GM12878 (cell line): ENCODE data around the gene TMEM175. TPM values are rescaled to one million over a fixed set of nuclear protein-coding genes. Genes with fewer than 3 reads are reported as not detected.
"Not testable (repeated sequence)": the region's sequence is repeated elsewhere in the genome, so short reads cannot be mapped to it uniquely, and the experiment has no call there.

Experiments used
- ATAC-seq: fragments of 200-7000 bp; cut with Tn5 transposase; 3 replicates; pipeline ENCODE4 v1.9.1; 2020; ENCODE audit warnings: mild to moderate bottlenecking, moderate library complexity
- BruUV-seq: library from RNA; stranded (reverse); fragments of 400-500 nt; replicated peaks from 2 replicates; lab custom pipeline; 2021; lab: Mats Ljungman, UMichigan
- CTCF ChIA-PET: fragments of 300-600 bp; sonication (Branson Sonifier 250); formaldehyde crosslinking; extraction: SDS; loops from one replicate; lab custom pipeline; 2021; ENCODE audit warnings: inconsistent platforms; lab: Yijun Ruan, JAX
- POLR2A ChIA-PET: fragments of 350-600 bp; formaldehyde crosslinking; extraction: SDS; loops from one replicate; lab custom pipeline; 2021; ENCODE audit warnings: inconsistent platforms; lab: Charles Lee
- RAD21 ChIA-PET: fragments of 300-600 bp; sonication (Branson Sonifier 250); formaldehyde crosslinking; loops from one replicate; lab custom pipeline; 2023; ENCODE audit warnings: antibody characterized with exemption; ENCODE audit not compliant: unreplicated experiment; lab: Charles Lee
- SMC1A ChIA-PET: fragments of 300-600 bp; sonication (Branson Sonifier 250); formaldehyde crosslinking; loops from one replicate; lab custom pipeline; 2023; ENCODE audit not compliant: unreplicated experiment, uncharacterized antibody; lab: Charles Lee
- DNase-seq: peaks from one replicate; pipeline ENCODE4 v3.0.0-alpha.2; 2011; ENCODE audit warnings: low read depth, low spot score
- FAIRE-seq: peaks from 3 replicates; lab custom pipeline; 2011; peaks lifted over from hg19 to GRCh38; lab: Jason Lieb, UNC
- H2AFZ ChIP-seq: 2 replicates; pipeline ENCODE4 v1.6.0; 2011; ENCODE audit warnings: low read depth, low read length, control low read depth; ENCODE audit not compliant: control insufficient read depth
- H3K27ac ChIP-seq: 2 replicates; pipeline ENCODE4 v1.5.1; 2011; ENCODE audit warnings: control low read depth; ENCODE audit not compliant: control insufficient read depth, insufficient read depth
- H3K27me3 ChIP-seq, 2 experiments: replicated peaks in 1 of 2; 2 replicates each; pipeline versions ENCODE4 v1.6.0 to v1.6.1; 2011; ENCODE audit warnings: low read length in 1 of 2; ENCODE audit not compliant: control insufficient read depth in 2 of 2, insufficient read depth in 2 of 2
- H3K36me3 ChIP-seq, 2 experiments: 2 replicates each; pipeline ENCODE4 v1.5.1; 2011; ENCODE audit warnings: low read length in 1 of 2; ENCODE audit not compliant: control insufficient read depth in 2 of 2, insufficient read depth in 2 of 2
- H3K4me1 ChIP-seq: 2 replicates; pipeline ENCODE4 v1.6.1; 2011; ENCODE audit warnings: mild to moderate bottlenecking, low read length, moderate library complexity, mixed read lengths; ENCODE audit not compliant: control insufficient read depth, insufficient read depth
- H3K4me2 ChIP-seq: 2 replicates; pipeline ENCODE4 v1.6.0; 2011; ENCODE audit warnings: control low read depth; ENCODE audit not compliant: control insufficient read depth, insufficient read depth
- H3K4me3 ChIP-seq: fragments of 200-600 bp; sonication (generic); 2 replicates; pipeline ENCODE4 v1.5.1; 2016
- H3K79me2 ChIP-seq: 2 replicates; pipeline ENCODE4 v1.6.0; 2011; ENCODE audit warnings: low read length; ENCODE audit not compliant: control insufficient read depth, insufficient read depth
- H3K9ac ChIP-seq: 2 replicates; pipeline ENCODE4 v1.8.0; 2011; ENCODE audit warnings: low read length, control low read depth, mixed read lengths; ENCODE audit not compliant: control insufficient read depth, insufficient read depth
- H3K9me3 ChIP-seq: replicated peaks from 3 replicates; pipeline ENCODE4 v1.5.1; 2011; ENCODE audit warnings: mild to moderate bottlenecking, low read length; ENCODE audit not compliant: control insufficient read depth, insufficient read depth
- H4K20me1 ChIP-seq: 2 replicates; pipeline ENCODE4 v1.6.0; 2011; ENCODE audit not compliant: control insufficient read depth, insufficient read depth
- ATF3 ChIP-seq: IDR thresholded peaks from 2 replicates; pipeline ENCODE4 v1.6.1; 2011; ENCODE audit warnings: low read depth, mild to moderate bottlenecking, low read length, moderate library complexity, borderline replicate concordance; ENCODE audit errors: extremely low read depth
- ELK1 ChIP-seq: IDR thresholded peaks from 2 replicates; pipeline ENCODE4 v1.6.1; 2012; ENCODE audit warnings: low read depth, low read length, improper control_type of control experiment
- ESRRA ChIP-seq: IDR thresholded peaks from 2 replicates; pipeline ENCODE4 v1.6.1; 2012; ENCODE audit warnings: mild to moderate bottlenecking, low read length, improper control_type of control experiment
- HDAC2 ChIP-seq: fragments of 200-600 bp; sonication (generic); IDR thresholded peaks from 2 replicates; pipeline ENCODE4 v1.6.1; 2017
- SMARCA5 ChIP-seq: fragments of 450-650 bp; IDR thresholded peaks from 2 replicates; pipeline ENCODE4 v1.6.1; 2017; ENCODE audit warnings: mild to moderate bottlenecking
- SREBF2 ChIP-seq: IDR thresholded peaks from 2 replicates; pipeline ENCODE4 v1.6.1; 2012; ENCODE audit warnings: mild to moderate bottlenecking, low read length
- YY1 ChIP-seq: IDR thresholded peaks from 2 replicates; pipeline ENCODE4 v1.6.1; 2011; ENCODE audit warnings: low read depth, mild to moderate bottlenecking, low read length
- ZNF217 ChIP-seq: fragments of 450-650 bp; IDR thresholded peaks from 2 replicates; pipeline ENCODE4 v1.6.1; 2017; ENCODE audit warnings: antibody characterized with exemption, mild to moderate bottlenecking
- ZNF274 ChIP-seq: IDR thresholded peaks from one replicate; pipeline ENCODE4 v1.8.0; 2011; ENCODE audit not compliant: insufficient read length, insufficient read depth
- WGBS: methylation state at CpG from one replicate; pipeline ENCODE4 v1.1.6; 2016; ENCODE audit warnings: low lambda C conversion rate; ENCODE audit not compliant: insufficient replicate concordance, insufficient coverage; ENCODE audit errors: missing lambda C conversion rate; 5-methylcytosine and 5-hydroxymethylcytosine counted together
- in situ Hi-C: fragments of 300-500 bp; cut with MboI; formaldehyde crosslinking; loops from 9 replicates; pipeline ENCODE4 v1.14.3; 2018; ENCODE audit warnings: mixed read lengths
- intact Hi-C: fragments of 100-400 bp; cut with micrococcal nuclease; formaldehyde crosslinking; loops from one replicate; pipeline ENCODE4 v1.14.2; 2022; ENCODE audit not compliant: unreplicated experiment
- polyA plus RNA-seq, 11 experiments: library from polyadenylated mRNA; depleted of rRNA in 4 of 11; unstranded in 6 of 11; stranded (reverse) in 5 of 11; fragments of >200 nt; fragmentation: Nextera tagmentation in 4 of 11; fragmentation: Illumina TruSeq in 1 of 11; extraction: Ambion mirVana in 4 of 11; extraction: Trizol in 1 of 11; gene quantifications; 1 replicate in 1 of 11; 2 replicates in 10 of 11; pipeline versions ENCODE4 v1.2.1 to v1.2.3, GENCODE V29; 2011 to 2016; ENCODE audit warnings: inconsistent platforms in 2 of 11, missing spikeins in 2 of 11, low read depth in 1 of 11
- total RNA-seq, 4 experiments: library from RNA; depleted of rRNA in 3 of 4; stranded (reverse); fragments of >200 nt in 3 of 4; fragmentation: Illumina TruSeq in 1 of 4; extraction: Trizol in 1 of 4; gene quantifications; 2 replicates each; pipeline versions ENCODE4 v1.2.1 to v1.2.3, GENCODE V29; 2013 to 2021
- TF ChIP-seq, protein P1 (sequence below): fragments of 450-650 bp; conservative IDR thresholded peaks from 2 replicates; pipeline ENCODE4 v1.6.1; 2017; ENCODE audit warnings: mild to moderate bottlenecking, moderate library complexity
- TF ChIP-seq, protein P2 (sequence below): fragments of 450-650 bp; IDR thresholded peaks from 2 replicates; pipeline ENCODE4 v1.6.1; 2016; ENCODE audit warnings: mild to moderate bottlenecking

Gene TMEM175
- total and polyA plus RNA-seq, 10 of the 15 experiments (the other 5 are each of a cell fraction or from before 2014, with no cell fraction given) = 0.11 to 39.5 (median 22.3) TPM

DNA sequence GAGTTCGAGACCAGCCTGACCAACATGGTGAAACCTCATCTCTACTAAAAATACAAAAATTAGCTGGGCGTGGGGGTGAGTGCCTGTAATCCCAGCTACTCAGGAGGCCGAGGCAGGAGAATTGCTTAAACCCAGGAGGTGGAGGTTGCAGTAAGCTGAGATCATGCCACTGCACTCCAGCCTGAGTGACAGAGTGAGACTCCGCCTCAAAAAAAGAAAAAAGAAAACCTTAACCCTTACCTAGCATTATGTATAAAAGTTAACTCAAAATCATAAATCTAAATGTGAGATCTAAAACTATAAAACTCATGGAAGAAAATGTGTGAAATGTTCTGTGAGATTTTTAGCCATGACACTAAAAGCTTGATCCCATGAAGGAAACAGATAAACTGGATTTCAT, 7.2 kb downstream of the TMEM175 start:
- WGBS = 69% methylated on average over 4 of the region's 4 CpGs
- ChIA-PET POLR2A (interaction anchor here (0.5 to 1.4 kb wide), 2 partner anchors 9 to 323 kb away, joined by 4 read pairs; no protein-coding TSS in a partner anchor), CTCF (interaction anchor here (1.4 kb wide), 1 partner anchor 48 kb away, joined by 4 read pairs; no protein-coding TSS in a partner anchor)

DNA sequence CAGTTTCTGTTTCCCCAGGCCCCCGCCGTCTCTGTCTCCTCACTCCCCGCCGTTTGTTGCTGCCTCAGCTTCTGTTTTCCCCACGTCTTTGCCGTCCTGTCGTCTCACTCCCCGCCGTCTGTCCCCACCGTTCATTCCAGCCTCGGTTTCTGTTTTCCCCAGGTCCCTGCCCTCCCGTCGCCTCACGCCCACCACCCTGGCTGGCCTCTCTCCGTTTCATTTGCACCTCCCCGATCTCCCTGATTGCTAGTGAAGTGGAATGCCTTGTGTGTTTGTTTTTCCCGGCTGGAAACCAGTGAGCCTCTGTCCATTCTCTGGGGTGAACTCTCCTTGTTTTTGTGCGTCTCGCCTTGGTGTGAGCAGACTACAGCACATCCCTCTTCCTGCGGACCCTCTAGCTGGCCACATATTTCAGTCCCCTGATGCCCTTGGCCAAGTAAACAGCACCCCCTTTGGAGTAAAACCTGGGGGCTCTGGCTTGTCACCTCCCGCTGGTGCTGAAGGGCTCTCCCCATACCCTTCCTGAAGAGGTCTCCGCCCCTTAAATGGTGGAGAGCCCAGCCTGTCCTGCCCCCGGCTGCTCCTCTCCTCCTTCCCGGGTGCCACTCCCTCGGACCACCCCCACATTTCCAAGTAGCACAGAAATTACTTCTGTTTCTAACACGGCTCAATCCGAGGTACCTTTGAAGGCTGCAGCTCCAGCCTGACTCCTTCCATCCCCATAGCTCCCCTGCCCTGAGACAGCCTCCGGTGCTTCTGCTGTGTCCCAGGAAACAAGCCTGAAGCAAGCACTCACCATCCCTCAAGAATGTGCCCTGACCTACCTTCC, 13.2 kb downstream of the TMEM175 start:
- ChIA-PET RAD21 (no interaction called here), SMC1A (no interaction called here), CTCF (no interaction called here), POLR2A (no interaction called here)
- in situ Hi-C loops (no loop called here), intact Hi-C loops (no loop called here)
- DNase-seq (no peak), FAIRE-seq (no peak), ATAC-seq (no peak)
- Histone ChIP-seq H3K36me3 (no peaks in the 10 kb centered on the region), H3K79me2 (no peaks in the 10 kb centered on the region), H3K27me3 (no peaks in the 10 kb centered on the region), H3K9ac (no peak overlapping the region), H3K4me2 (no peak overlapping the region), H4K20me1 (no peaks in the 10 kb centered on the region), H2AFZ (no peak overlapping the region), H3K9me3 (no peaks in the 10 kb centered on the region), H3K4me3 (no peak overlapping the region), H3K27ac (no peak overlapping the region), H3K4me1 (no peaks in the 10 kb centered on the region)
- 67% methylated on average over 28 of the region's 28 CpGs for WGBS
- BruUV-seq = no TSS peak
- TF ChIP-seq ELK1 (no peak), ZNF274 (no peak), ZNF217 (no peak), SREBF2 (no peak), YY1 (no peak), SMARCA5 (no peak), ESRRA (no peak), ATF3 (no peak), HDAC2 (no peak)
- TF ChIP-seq, protein P1, sequence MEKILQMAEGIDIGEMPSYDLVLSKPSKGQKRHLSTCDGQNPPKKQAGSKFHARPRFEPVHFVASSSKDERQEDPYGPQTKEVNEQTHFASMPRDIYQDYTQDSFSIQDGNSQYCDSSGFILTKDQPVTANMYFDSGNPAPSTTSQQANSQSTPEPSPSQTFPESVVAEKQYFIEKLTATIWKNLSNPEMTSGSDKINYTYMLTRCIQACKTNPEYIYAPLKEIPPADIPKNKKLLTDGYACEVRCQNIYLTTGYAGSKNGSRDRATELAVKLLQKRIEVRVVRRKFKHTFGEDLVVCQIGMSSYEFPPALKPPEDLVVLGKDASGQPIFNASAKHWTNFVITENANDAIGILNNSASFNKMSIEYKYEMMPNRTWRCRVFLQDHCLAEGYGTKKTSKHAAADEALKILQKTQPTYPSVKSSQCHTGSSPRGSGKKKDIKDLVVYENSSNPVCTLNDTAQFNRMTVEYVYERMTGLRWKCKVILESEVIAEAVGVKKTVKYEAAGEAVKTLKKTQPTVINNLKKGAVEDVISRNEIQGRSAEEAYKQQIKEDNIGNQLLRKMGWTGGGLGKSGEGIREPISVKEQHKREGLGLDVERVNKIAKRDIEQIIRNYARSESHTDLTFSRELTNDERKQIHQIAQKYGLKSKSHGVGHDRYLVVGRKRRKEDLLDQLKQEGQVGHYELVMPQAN = no peak

More for the DNA sequence above, 7.2 kb downstream of the TMEM175 start:
- H3K27me3 ChIP-seq, H3K4me3 ChIP-seq, H3K36me3 ChIP-seq, FAIRE-seq, H3K9ac ChIP-seq, BruUV-seq, H2AFZ ChIP-seq, in situ Hi-C loops, H3K79me2 ChIP-seq, SMC1A ChIA-PET, H3K27ac ChIP-seq, H4K20me1 ChIP-seq, H3K4me2 ChIP-seq, ATAC-seq, DNase-seq, RAD21 ChIA-PET, H3K9me3 ChIP-seq: not testable (repeated sequence)
- intact Hi-C loops = loop anchor here (5.0 to 10.0 kb wide), 2 partner anchors 33 to 265 kb away; partner anchors contain the start of genes ATP5ME, DGKQ and MYL5
- H3K4me1 ChIP-seq = peaks cover 15% of the 10 kb centered on the region
- TF ChIP-seq, protein P2, sequence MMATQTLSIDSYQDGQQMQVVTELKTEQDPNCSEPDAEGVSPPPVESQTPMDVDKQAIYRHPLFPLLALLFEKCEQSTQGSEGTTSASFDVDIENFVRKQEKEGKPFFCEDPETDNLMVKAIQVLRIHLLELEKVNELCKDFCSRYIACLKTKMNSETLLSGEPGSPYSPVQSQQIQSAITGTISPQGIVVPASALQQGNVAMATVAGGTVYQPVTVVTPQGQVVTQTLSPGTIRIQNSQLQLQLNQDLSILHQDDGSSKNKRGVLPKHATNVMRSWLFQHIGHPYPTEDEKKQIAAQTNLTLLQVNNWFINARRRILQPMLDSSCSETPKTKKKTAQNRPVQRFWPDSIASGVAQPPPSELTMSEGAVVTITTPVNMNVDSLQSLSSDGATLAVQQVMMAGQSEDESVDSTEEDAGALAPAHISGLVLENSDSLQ = peak; percentile 25; the same call in 1 of the 2 replicates
